Measurements from ENCODE around the gene CDAN1.

GRCh38 chr15:42696626-42697025 lies 40.3 kb downstream of the CDAN1 start:
- TF ChIP-seq POLR2A (IDR thresholded peaks at IDR 0.05) (no peak), CTCF (IDR thresholded peaks at IDR 0.05) (no peak), POLR2AphosphoS5 (IDR thresholded peaks at IDR 0.05) (no peak), EP300 (IDR thresholded peaks at IDR 0.05; ENCODE audit: low read depth) (no peak)

Data from transverse colon (tissue), 4 donors.